ENCODE measurements around the gene WDR20. TPM values are rescaled to one million over a fixed set of nuclear protein-coding genes. Genes with fewer than 3 reads are reported as not detected.

The WDR20 gene
- total RNA-seq, 1 donor, result 16.4 TPM

DNA sequence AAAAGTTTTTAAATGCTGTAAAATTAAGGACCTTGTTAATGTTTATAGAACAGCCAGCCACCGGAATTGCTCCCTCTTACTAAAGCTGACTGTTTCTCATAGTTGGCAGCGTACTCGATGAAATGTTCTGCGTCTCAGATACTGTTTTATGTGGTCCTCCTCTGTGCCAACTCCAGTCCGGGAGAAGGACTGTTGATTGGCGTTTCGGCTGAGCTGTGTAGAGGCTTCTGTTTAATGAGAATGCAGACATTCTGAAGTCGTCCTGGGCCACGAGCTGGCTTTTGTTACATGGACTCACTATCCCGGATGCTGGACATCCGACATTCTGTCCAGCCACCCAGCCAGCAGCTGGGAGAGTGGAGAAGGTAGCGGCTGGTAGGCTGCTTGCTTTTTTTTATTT lies 75.4 kb downstream of the WDR20 start:
- no peak for DNase-seq (ENCODE audit: low read depth in 2 of 3, low spot score in 2 of 3)

DNA sequence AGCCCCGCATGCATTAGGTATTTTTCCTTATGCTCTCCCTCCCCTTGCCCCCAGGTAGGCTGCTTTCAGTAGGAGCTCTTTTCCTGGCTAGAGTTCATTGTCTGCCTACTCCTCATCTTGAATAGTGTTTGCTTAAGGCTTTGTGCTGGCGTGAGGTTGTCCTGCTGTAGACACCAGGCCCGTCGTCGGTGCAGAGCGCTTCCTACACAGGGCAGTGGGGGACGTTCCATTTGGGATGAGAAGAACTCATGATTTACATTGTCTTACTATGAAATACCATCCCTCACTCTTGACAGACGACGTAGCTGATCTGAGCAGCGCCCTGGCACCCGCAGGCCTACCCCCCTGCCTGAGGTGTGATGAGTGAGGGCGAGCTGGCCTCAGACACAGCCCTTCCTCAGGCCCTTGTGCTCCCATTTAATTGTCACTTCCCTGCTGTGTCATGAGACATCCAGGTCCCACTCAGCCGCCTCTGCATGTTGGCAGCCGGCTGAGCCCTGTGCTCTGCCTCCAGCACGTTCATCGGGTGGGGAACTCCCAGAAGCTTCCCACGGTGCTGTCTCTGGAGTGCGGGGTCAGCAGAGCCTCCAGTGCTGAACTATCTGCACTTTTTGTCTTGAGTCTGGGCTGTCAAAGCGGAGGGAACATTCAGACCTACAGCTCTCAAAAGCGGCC lies 76.0 kb downstream of the WDR20 start:
- no peak for DNase-seq (ENCODE audit: low read depth in 2 of 3, low spot score in 2 of 3)

DNA sequence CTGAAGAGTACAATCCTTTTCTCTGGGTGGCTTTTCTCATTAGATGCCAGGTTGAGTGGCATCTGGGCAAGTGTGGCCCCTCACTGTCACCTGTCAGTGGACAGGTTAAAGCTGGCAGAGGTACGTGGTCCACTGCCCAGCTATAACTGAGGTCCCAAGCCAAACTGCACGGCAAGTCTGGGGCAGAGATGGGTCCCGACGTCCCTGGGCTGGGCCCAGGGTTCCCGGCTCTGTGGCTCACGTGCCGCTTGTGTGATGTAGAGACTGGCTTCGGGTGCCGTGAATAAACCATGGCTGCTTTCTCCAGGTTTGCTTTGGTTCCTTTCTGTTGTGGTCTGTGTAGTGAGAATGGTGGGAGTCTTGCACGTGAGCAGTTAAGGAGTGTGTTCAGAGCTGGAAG lies 77.7 kb downstream of the WDR20 start:
- DNase-seq (ENCODE audit: low read depth in 2 of 3, low spot score in 2 of 3), result no peak

DNA sequence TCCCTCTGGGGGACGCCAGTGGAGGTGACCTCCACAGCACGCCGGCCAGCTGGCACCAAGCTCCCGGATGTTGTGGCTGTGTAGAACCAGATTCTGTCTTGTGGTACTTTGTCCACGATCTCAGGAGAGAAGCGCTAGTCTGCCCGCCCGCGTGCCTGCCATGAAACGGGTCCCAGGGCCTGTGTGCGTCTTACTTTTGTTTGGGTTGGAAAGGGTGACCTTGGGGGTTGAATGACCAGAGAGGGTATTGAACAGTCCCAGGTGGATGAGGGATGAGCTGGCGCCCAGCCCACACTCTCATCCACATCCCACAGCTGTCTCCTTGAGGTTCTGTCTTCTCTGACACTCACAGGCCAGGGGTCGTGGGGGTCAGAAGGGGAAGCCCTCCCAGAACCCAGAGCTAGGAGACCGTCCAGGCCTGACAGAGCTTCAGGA lies 78.3 kb downstream of the WDR20 start:
- DNase-seq (ENCODE audit: low read depth in 2 of 3, low spot score in 2 of 3), result no peak

GRCh38 chr14:102218688-102219087 lies 79.0 kb downstream of the WDR20 start:
- no peak for DNase-seq (ENCODE audit: low read depth in 2 of 3, low spot score in 2 of 3)

GRCh38 chr14:102219316-102219715 lies 79.6 kb downstream of the WDR20 start:
- DNase-seq (ENCODE audit: low read depth in 2 of 3, low spot score in 2 of 3), result no peak

- no peak for DNase-seq (ENCODE audit: low read depth in 2 of 3, low spot score in 2 of 3)
These were observed 80.3 kb downstream of the WDR20 start for GRCh38 chr14:102220031-102220430.

GRCh38 chr14:102221026-102221425 lies 81.3 kb downstream of the WDR20 start:
- no peak for DNase-seq (ENCODE audit: low read depth in 2 of 3, low spot score in 2 of 3)

GRCh38 chr14:102222009-102222575 lies 82.4 kb downstream of the WDR20 start:
- DNase-seq (ENCODE audit: low read depth in 2 of 3, low spot score in 2 of 3), result no peak

DNA sequence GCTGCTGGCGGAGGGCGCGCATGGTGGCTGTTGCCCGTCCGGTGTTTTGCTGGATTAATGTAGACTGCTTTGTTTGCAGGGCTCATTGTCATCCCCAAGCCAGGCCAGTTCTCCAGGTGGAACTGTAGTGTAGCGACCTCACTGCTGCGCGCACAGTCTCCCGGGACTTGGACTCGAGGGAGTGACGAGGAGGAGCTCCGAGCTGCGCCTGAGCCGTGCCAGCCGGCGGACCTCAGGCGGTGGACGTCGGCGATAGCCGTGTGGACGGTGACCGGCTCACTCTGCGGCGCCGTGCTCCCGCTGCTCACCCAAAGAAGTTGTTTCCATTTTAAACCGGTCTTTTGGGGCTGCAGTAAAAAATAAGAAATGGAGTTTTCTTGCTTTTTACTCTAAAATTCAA lies 83.1 kb downstream of the WDR20 start:
- no peak for DNase-seq (ENCODE audit: low read depth in 2 of 3, low spot score in 2 of 3)

DNA sequence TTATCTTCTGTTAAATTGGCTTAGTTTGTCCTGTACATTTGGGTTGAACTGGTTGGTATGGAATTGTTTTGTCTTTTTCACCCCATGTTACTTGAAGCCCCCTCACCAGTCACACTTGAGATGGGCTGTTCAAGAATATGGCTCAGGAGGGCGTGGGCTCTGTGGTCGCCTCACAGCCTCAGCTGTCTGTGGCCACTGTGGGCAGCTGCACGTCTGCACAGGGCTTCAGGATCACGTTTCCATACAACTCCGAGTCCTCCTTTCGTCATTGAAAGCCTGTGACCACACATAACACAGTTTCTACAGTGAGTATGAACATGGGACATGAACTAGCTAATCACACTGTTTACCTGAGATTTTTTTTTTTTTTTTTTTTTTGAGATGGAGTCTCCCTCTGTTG lies 84.0 kb downstream of the WDR20 start:
- no peak for DNase-seq (ENCODE audit: low read depth in 2 of 3, low spot score in 2 of 3)

- DNase-seq (ENCODE audit: low read depth in 2 of 3, low spot score in 2 of 3), result no peak
These were observed 85.7 kb downstream of the WDR20 start for GRCh38 chr14:102225386-102225785.

DNA sequence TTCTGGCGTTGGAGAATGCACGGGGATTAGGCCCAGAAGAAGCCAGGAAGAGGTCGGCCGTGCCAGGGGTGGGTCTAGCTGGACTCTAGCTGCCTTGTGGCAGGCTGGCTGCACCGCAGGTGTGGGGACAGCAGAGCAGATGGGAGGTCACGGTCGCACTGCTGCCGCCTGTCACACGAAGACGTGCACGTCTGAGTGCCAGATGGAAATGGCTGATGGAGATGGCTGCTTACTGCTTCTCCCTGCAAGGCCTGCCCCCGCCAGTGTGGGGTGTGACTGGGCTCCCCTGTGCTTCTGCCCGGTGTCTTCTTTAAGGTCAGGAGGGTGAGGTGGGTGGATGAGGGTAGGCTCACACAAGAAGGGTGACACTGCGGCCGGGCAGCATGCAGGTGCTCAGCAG lies 86.2 kb downstream of the WDR20 start:
- no peak for DNase-seq (ENCODE audit: low read depth in 2 of 3, low spot score in 2 of 3)

GRCh38 chr14:102226356-102227125 lies 86.8 kb downstream of the WDR20 start:
- no peak for DNase-seq (ENCODE audit: low read depth in 2 of 3, low spot score in 2 of 3)

GRCh38 chr14:102227184-102227964 lies 87.7 kb downstream of the WDR20 start:
- no peak for DNase-seq (ENCODE audit: low read depth in 2 of 3, low spot score in 2 of 3)

- no peak for DNase-seq (ENCODE audit: low read depth in 2 of 3, low spot score in 2 of 3)
These were observed 89.5 kb downstream of the WDR20 start for GRCh38 chr14:102229071-102229738.

DNA sequence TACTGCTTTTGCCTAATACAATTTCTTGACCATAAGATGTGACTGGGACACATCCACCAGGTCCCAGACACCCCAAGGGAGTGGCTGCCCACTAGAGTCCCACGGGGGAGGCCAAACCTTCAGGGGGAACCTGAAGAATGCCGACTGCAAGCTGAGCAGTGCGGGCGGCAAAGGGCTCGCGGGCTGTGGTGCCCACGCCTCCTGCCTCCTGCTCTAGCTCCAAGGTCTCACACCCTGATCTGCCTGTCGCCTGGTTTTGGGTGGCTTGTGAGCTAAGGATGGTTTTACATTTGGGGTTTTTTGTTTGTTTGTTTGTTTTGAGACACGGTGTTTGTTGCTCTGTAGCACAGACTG lies 90.0 kb downstream of the WDR20 start:
- no peak for DNase-seq (ENCODE audit: low read depth in 2 of 3, low spot score in 2 of 3)

DNA sequence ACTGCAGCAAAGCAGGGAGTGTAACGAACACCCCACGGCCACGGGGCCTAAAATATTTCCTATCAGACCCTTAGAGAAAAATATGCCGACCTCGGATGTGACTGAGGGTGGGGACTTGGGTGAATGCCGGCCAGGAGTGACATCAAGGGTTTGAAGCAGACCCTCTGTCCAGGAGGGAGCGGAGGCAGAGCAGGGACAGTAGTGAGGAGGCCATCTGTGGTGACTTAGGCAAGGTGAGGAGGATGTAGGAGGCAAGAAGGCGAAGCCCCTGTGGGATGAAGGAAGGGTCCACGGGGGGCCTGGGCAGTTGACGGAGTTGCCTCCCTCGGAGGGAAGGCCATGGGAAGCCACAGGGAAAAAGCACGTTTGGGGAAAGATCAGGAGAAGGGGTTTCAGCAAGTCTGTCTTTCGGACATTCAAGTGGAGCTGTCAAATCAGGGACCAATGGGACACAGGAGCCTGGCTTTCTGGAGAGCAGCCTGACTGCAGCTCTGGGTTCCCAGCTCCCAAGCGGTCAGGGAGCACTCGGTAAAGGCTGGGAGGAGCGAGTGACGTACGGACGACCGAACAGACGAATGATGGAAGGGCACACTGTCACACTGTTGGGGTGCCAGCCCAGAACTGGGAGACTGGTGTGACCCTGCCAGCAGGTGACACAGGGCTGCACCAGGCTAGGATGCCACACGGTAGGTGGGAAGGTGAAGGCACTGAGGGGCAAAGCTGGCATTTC lies 90.9 kb downstream of the WDR20 start:
- no peak for DNase-seq (ENCODE audit: low read depth in 2 of 3, low spot score in 2 of 3)

- DNase-seq (ENCODE audit: low read depth in 2 of 3, low spot score in 2 of 3), result no peak
These were observed 92.0 kb downstream of the WDR20 start for GRCh38 chr14:102231476-102232347.

Data from hematopoietic multipotent progenitor cell (in vitro differentiated cells).